Measurements from ENCODE around the gene CSTF3.
A peak's percentile ranks its signal among the peaks of the same experiment; 100 is the strongest.
"Not testable (repeated sequence)": the region's sequence is repeated elsewhere in the genome, so short reads cannot be mapped to it uniquely, and the experiment has no call there.

The CSTF3 gene

GRCh38 chr11:33072465-33072864, 88.8 kb downstream of the CSTF3 start:
- DNase-seq = no peak

- DNase-seq = no peak
Observed at GRCh38 chr11:33068611-33069340, 92.5 kb downstream of the CSTF3 start.

- no peak for DNase-seq
Observed at GRCh38 chr11:33067294-33067693, 94.0 kb downstream of the CSTF3 start.

- peak; percentile 71 for DNase-seq
Observed at GRCh38 chr11:33065445-33066178, 95.7 kb downstream of the CSTF3 start.

- no peak for DNase-seq
Observed at GRCh38 chr11:33064866-33065265, 96.4 kb downstream of the CSTF3 start.

GRCh38 chr11:33064033-33064825, 97.1 kb downstream of the CSTF3 start:
- no peak for DNase-seq

GRCh38 chr11:33063326-33063881, 97.9 kb downstream of the CSTF3 start:
- no peak for DNase-seq

- no peak for DNase-seq
Observed at GRCh38 chr11:33062137-33062536, 99.1 kb downstream of the CSTF3 start.

GRCh38 chr11:33060271-33060670, 101.0 kb downstream of the CSTF3 start:
- DNase-seq = no peak

GRCh38 chr11:33059331-33060007, 101.8 kb downstream of the CSTF3 start:
- no peak for DNase-seq

GRCh38 chr11:33057284-33057683, 104.0 kb downstream of the CSTF3 start:
- DNase-seq = no peak

GRCh38 chr11:33055375-33055774, 105.9 kb downstream of the CSTF3 start:
- no peak for DNase-seq

GRCh38 chr11:33052231-33052630, 109.0 kb downstream of the CSTF3 start:
- no peak for DNase-seq

- not testable (repeated sequence) for DNase-seq
Observed at GRCh38 chr11:33049565-33050408, 111.5 kb downstream of the CSTF3 start.

- not testable (repeated sequence) for DNase-seq
Observed at GRCh38 chr11:33048701-33049100, 112.6 kb downstream of the CSTF3 start.

- DNase-seq = no peak
Observed at GRCh38 chr11:33045551-33046255, 115.6 kb downstream of the CSTF3 start.

GRCh38 chr11:33044285-33044756, 117.0 kb downstream of the CSTF3 start:
- DNase-seq = no peak

GRCh38 chr11:33043221-33043830, 118.0 kb downstream of the CSTF3 start:
- no peak for DNase-seq

GRCh38 chr11:33040862-33041453, 120.3 kb downstream of the CSTF3 start:
- DNase-seq = no peak
